ENCODE measurements around the gene PRKCE. TPM values are rescaled to one million over a fixed set of nuclear protein-coding genes. Genes with fewer than 3 reads are reported as not detected.
A peak's percentile ranks its signal among the peaks of the same experiment; 100 is the strongest.

PRKCE gene
- total and polyA plus RNA-seq, 4 experiments from 2014 or later = 1.8 to 21.7 (median 11.0) TPM

DNA sequence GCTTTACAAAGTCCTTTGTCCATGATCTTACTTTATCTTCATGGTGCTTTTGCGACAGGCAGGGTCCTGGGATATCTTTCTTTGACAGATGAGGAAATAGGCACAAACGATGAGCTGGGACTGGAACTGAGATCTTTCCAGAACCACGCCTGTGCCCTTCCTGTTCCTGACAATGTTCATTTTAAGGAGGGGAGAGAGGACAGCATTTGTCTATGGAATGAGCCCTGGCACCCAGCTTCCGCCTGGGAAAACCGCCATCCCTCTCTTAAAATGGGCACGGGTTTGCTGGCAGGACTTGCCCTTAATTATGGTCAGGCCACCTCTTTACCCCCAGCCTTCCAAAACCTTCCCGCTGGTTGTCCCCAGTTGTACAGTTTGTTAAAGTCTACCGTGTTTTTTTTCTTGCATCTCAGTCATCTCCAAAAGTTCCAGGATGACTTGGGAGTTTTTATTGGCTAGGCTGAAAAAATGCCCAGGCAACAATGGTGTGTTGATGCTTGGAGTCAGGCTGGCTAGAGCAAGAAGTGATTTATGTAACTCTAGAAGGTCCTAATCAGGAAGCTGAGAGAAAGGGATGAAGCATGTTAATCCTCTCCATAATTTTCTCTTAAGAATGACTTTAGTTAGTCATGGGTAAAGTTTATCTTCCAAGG is 380.8 kb downstream of the PRKCE start:
- intact Hi-C loops (cut with micrococcal nuclease) = no loop called here
- H3K36me3 ChIP-seq (ENCODE audit: insufficient read depth, low read length) = no peaks in the 10 kb centered on the region
- Mint-ChIP-seq H3K4me3 (no peak overlapping the region), H3K27me3 (no peaks in the 10 kb centered on the region), H3K27ac (no peak overlapping the region), H3K9me3 (peaks cover 0 to 3% (median 0%) of the 10 kb centered on the region in 8 donors), H3K4me1 (no peaks in the 10 kb centered on the region), H3K36me3 (peaks cover 2 to 30% of the 10 kb centered on the region in 2 donors)
- H3K9me3 ChIP-seq (ENCODE audit: control insufficient read depth in 1 of 2, low read length in 2 of 2) = no peaks in the 10 kb centered on the region
- H3K4me3 ChIP-seq (ENCODE audit: low read length in 2 of 2) = no peak overlapping the region
- H3K27ac ChIP-seq (ENCODE audit: low read depth, low read length) = no peak overlapping the region
- H3K27me3 ChIP-seq (ENCODE audit: insufficient read depth, low read length) = no peaks in the 10 kb centered on the region
- POLR2A ChIA-PET (ENCODE audit: partially characterized antibody) = no interaction called here
- no peaks in the 10 kb centered on the region for H3K4me1 ChIP-seq (ENCODE audit: insufficient read depth, low read length)
- CTCF ChIA-PET (ENCODE audit: partially characterized antibody) = no interaction called here
- no peak for DNase-seq

GRCh38 chr2:46032996-46033395 is 381.5 kb downstream of the PRKCE start:
- ChIA-PET POLR2A (ENCODE audit: partially characterized antibody) (no interaction called here), CTCF (ENCODE audit: partially characterized antibody) (no interaction called here)
- H3K27ac ChIP-seq (ENCODE audit: low read depth, low read length) = no peak overlapping the region
- H3K4me3 ChIP-seq (ENCODE audit: low read length in 2 of 2) = no peak overlapping the region
- H3K4me1 ChIP-seq (ENCODE audit: insufficient read depth, low read length) = no peaks in the 10 kb centered on the region
- no peaks in the 10 kb centered on the region for H3K27me3 Mint-ChIP-seq
- no peak for DNase-seq
- H3K4me3 Mint-ChIP-seq = no peak overlapping the region
- intact Hi-C loops (cut with micrococcal nuclease) = no loop called here
- H3K4me1 Mint-ChIP-seq = no peaks in the 10 kb centered on the region
- no peaks in the 10 kb centered on the region for H3K9me3 ChIP-seq (ENCODE audit: control insufficient read depth in 1 of 2, low read length in 2 of 2)
- peaks cover 0 to 3% (median 0%) of the 10 kb centered on the region in 8 donors for H3K9me3 Mint-ChIP-seq
- H3K27me3 ChIP-seq (ENCODE audit: insufficient read depth, low read length) = no peaks in the 10 kb centered on the region
- H3K36me3 Mint-ChIP-seq = peaks cover 2 to 26% of the 10 kb centered on the region in 2 donors
- H3K27ac Mint-ChIP-seq = no peak overlapping the region
- no peaks in the 10 kb centered on the region for H3K36me3 ChIP-seq (ENCODE audit: insufficient read depth, low read length)

GRCh38 chr2:46034535-46034934 is 383.1 kb downstream of the PRKCE start:
- intact Hi-C loops (cut with micrococcal nuclease) = no loop called here
- H3K4me3 Mint-ChIP-seq = no peak overlapping the region
- ChIA-PET POLR2A (ENCODE audit: partially characterized antibody) (no interaction called here), CTCF (ENCODE audit: partially characterized antibody) (no interaction called here)
- no peak for DNase-seq
- Histone ChIP-seq H3K36me3 (ENCODE audit: insufficient read depth, low read length) (no peaks in the 10 kb centered on the region), H3K27ac (ENCODE audit: low read depth, low read length) (no peak overlapping the region), H3K9me3 (ENCODE audit: control insufficient read depth in 1 of 2, low read length in 2 of 2) (no peaks in the 10 kb centered on the region), H3K4me1 (ENCODE audit: insufficient read depth, low read length) (no peaks in the 10 kb centered on the region), H3K4me3 (ENCODE audit: low read length in 2 of 2) (no peak overlapping the region), H3K27me3 (ENCODE audit: insufficient read depth, low read length) (no peaks in the 10 kb centered on the region)
- peaks cover 0 to 3% (median 0%) of the 10 kb centered on the region in 8 donors for H3K9me3 Mint-ChIP-seq
- H3K4me1 Mint-ChIP-seq = no peaks in the 10 kb centered on the region
- H3K27me3 Mint-ChIP-seq = no peaks in the 10 kb centered on the region
- H3K36me3 Mint-ChIP-seq = peaks cover 2 to 15% of the 10 kb centered on the region in 2 donors
- H3K27ac Mint-ChIP-seq = no peak overlapping the region

DNA sequence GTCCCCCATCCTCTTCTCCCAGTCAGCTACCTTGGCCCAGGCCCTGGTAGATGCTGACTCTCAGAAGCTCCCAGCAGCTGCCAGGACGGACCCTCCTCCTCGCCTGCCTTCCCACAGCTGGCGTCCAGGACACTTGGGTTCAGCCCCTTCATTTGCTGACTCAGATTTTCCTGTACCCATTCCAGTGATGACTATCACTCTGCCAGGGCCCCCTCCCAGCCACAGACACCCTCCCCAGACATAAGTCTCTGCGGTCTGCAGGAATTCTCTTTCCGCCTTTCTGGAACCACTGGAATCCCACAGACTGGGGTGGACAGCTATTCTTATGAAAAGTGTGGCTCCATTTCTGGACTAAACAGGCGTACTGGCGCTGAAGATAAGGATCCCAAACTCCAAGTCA is 385.5 kb downstream of the PRKCE start:
- Mint-ChIP-seq H3K27ac (no peak overlapping the region), H3K27me3 (peaks cover 0 to 1% of the 10 kb centered on the region in 2 donors), H3K4me3 (no peak overlapping the region), H3K36me3 (peaks cover 2 to 10% of the 10 kb centered on the region in 2 donors), H3K9me3 (peaks cover 0 to 3% (median 0%) of the 10 kb centered on the region in 8 donors), H3K4me1 (no peaks in the 10 kb centered on the region)
- no peaks in the 10 kb centered on the region for H3K27me3 ChIP-seq (ENCODE audit: insufficient read depth, low read length)
- no peaks in the 10 kb centered on the region for H3K9me3 ChIP-seq (ENCODE audit: control insufficient read depth in 1 of 2, low read length in 2 of 2)
- CTCF ChIA-PET (ENCODE audit: partially characterized antibody) = no interaction called here
- DNase-seq = no peak
- intact Hi-C loops (cut with micrococcal nuclease) = no loop called here
- POLR2A ChIA-PET (ENCODE audit: partially characterized antibody) = no interaction called here
- H3K4me3 ChIP-seq (ENCODE audit: low read length in 2 of 2) = no peak overlapping the region
- no peak overlapping the region for H3K27ac ChIP-seq (ENCODE audit: low read depth, low read length)
- H3K36me3 ChIP-seq (ENCODE audit: insufficient read depth, low read length) = no peaks in the 10 kb centered on the region
- no peaks in the 10 kb centered on the region for H3K4me1 ChIP-seq (ENCODE audit: insufficient read depth, low read length)

DNA sequence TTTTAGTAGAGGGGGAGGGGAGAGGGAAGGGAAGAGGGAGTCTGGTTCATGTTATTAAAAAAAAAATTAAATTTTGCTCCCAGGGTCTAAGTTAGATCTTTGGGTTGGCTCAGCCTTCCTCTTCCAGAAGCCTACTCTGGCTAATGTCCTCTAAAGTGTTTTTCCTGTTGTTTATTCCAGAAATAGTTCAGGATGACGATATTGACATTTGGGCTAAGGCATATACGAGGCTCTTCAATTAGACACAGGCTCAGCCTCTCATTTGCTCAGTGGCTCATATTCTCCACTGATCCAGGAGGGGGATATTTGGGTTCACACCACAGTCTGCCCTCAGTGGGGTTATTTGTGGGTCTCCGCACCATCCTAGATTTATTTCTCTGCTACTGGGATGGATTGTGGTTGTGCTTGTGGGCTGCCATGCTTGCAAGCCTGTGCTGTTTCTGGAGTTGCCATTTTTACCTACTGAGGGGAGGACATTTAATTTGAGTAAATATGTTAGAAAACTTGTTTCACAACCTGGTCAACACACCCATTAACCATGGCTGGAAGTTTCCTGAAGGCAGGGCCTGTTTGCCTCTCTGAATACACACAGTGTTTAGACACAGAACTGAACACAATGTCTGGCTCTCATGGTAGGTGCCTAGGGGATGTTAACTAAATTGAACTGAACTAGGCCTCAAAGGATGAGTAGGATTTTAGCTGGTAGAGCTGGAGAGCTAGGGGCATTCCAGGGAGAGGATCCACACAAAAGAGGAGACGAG is 388.2 kb downstream of the PRKCE start:
- Mint-ChIP-seq H3K4me3 (no peak overlapping the region), H3K9me3 (no peaks in the 10 kb centered on the region), H3K4me1 (no peaks in the 10 kb centered on the region), H3K27me3 (peaks cover 0 to 1% of the 10 kb centered on the region in 2 donors), H3K36me3 (peaks cover 0 to 4% of the 10 kb centered on the region in 2 donors), H3K27ac (peak overlapping the region in 2 of 7 donors; percentile 20 to 44)
- H3K9me3 ChIP-seq (ENCODE audit: control insufficient read depth in 1 of 2, low read length in 2 of 2) = no peaks in the 10 kb centered on the region
- no peak overlapping the region for H3K27ac ChIP-seq (ENCODE audit: low read depth, low read length)
- no peaks in the 10 kb centered on the region for H3K27me3 ChIP-seq (ENCODE audit: insufficient read depth, low read length)
- POLR2A ChIA-PET (ENCODE audit: partially characterized antibody) = no interaction called here
- no peaks in the 10 kb centered on the region for H3K36me3 ChIP-seq (ENCODE audit: insufficient read depth, low read length)
- H3K4me3 ChIP-seq (ENCODE audit: low read length in 2 of 2) = no peak overlapping the region
- CTCF ChIA-PET (ENCODE audit: partially characterized antibody) = interaction anchor here (2.4 kb wide), 1 partner anchor 23 kb away, joined by 9 read pairs; no protein-coding TSS in a partner anchor
- no peaks in the 10 kb centered on the region for H3K4me1 ChIP-seq (ENCODE audit: insufficient read depth, low read length)
- intact Hi-C loops (cut with micrococcal nuclease) = no loop called here
- no peak for DNase-seq

DNA sequence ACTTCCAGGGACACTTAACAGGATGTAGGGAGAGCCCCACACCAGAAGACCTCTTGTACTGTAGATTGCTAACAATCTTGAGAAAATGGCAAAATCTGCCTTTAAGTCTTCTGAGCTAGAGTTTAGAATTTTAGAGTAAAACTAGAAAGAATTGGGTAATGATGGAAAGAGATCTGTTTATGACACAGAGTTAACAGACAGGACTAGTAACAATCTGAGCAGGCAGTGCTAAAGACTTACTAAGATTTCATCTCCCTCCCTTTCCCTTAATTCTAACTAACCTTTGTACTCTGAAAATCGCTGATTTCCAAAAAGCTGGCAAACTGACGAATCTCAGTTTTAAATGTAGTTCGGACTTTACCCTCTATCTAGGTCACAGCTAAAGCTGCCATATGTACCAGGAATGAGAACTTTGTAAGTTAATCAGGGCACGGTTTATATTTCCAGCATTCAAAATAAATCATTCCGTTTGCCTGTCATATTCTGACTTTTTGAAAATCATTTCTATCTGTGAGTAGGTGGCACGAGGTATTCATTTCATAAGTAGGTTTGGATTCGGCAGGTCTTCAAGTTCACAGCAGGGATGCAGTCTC is 389.2 kb downstream of the PRKCE start:
- Histone ChIP-seq H3K9me3 (ENCODE audit: control insufficient read depth in 1 of 2, low read length in 2 of 2) (no peaks in the 10 kb centered on the region), H3K36me3 (ENCODE audit: insufficient read depth, low read length) (no peaks in the 10 kb centered on the region), H3K27me3 (ENCODE audit: insufficient read depth, low read length) (no peaks in the 10 kb centered on the region), H3K27ac (ENCODE audit: low read depth, low read length) (no peak overlapping the region), H3K4me1 (ENCODE audit: insufficient read depth, low read length) (no peaks in the 10 kb centered on the region), H3K4me3 (ENCODE audit: low read length in 2 of 2) (no peak overlapping the region)
- Mint-ChIP-seq H3K4me3 (no peak overlapping the region), H3K36me3 (peaks cover 0 to 4% of the 10 kb centered on the region in 2 donors), H3K27ac (no peak overlapping the region), H3K27me3 (peaks cover 0 to 1% of the 10 kb centered on the region in 2 donors), H3K9me3 (no peaks in the 10 kb centered on the region), H3K4me1 (no peaks in the 10 kb centered on the region)
- CTCF ChIA-PET (ENCODE audit: partially characterized antibody) = interaction anchor here (0.6 to 2.4 kb wide), 2 partner anchors 20 to 22 kb away, joined by 3 to 9 read pairs; no protein-coding TSS in a partner anchor
- intact Hi-C loops (cut with micrococcal nuclease) = no loop called here
- DNase-seq = no peak
- POLR2A ChIA-PET (ENCODE audit: partially characterized antibody) = no interaction called here

DNA sequence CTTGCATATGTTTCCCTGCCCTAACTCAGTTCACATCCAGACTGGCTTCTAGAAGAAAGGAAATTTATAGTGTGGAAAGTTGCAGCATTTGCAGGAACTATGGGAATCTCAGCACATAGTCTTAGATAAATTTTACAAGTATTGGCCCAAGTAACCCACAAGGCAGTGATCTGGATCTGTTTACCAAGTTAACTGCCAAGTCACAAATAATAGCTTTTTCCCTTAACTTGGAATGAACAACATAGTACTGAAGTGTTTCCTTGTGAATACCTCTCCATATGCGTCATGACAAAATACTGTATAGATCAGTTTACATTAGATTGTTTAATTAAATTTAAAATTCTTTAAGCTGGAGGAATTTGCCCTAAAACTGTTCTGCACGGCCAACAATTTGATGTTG is 390.0 kb downstream of the PRKCE start:
- no peak overlapping the region for H3K4me3 Mint-ChIP-seq
- Histone ChIP-seq H3K4me1 (ENCODE audit: insufficient read depth, low read length) (no peaks in the 10 kb centered on the region), H3K27ac (ENCODE audit: low read depth, low read length) (no peak overlapping the region), H3K27me3 (ENCODE audit: insufficient read depth, low read length) (no peaks in the 10 kb centered on the region), H3K36me3 (ENCODE audit: insufficient read depth, low read length) (no peaks in the 10 kb centered on the region), H3K4me3 (ENCODE audit: low read length in 2 of 2) (no peak overlapping the region), H3K9me3 (ENCODE audit: control insufficient read depth in 1 of 2, low read length in 2 of 2) (no peaks in the 10 kb centered on the region)
- no peaks in the 10 kb centered on the region for H3K4me1 Mint-ChIP-seq
- H3K27me3 Mint-ChIP-seq = peaks cover 0 to 1% of the 10 kb centered on the region in 2 donors
- H3K9me3 Mint-ChIP-seq = no peaks in the 10 kb centered on the region
- intact Hi-C loops (cut with micrococcal nuclease) = no loop called here
- DNase-seq = no peak
- POLR2A ChIA-PET (ENCODE audit: partially characterized antibody) = no interaction called here
- H3K36me3 Mint-ChIP-seq = peaks cover 0 to 3% of the 10 kb centered on the region in 2 donors
- H3K27ac Mint-ChIP-seq = no peak overlapping the region
- CTCF ChIA-PET (ENCODE audit: partially characterized antibody) = interaction anchor here (0.6 to 0.9 kb wide), 2 partner anchors 19 to 22 kb away, joined by 3 read pairs; no protein-coding TSS in a partner anchor

Measured in CD4-positive, alpha-beta memory T cell (primary cell).